ENCODE results near the gene FRMPD4.
"Not testable (repeated sequence)": the region's sequence is repeated elsewhere in the genome, so short reads cannot be mapped to it uniquely, and the experiment has no call there.

Gene FRMPD4

DNA sequence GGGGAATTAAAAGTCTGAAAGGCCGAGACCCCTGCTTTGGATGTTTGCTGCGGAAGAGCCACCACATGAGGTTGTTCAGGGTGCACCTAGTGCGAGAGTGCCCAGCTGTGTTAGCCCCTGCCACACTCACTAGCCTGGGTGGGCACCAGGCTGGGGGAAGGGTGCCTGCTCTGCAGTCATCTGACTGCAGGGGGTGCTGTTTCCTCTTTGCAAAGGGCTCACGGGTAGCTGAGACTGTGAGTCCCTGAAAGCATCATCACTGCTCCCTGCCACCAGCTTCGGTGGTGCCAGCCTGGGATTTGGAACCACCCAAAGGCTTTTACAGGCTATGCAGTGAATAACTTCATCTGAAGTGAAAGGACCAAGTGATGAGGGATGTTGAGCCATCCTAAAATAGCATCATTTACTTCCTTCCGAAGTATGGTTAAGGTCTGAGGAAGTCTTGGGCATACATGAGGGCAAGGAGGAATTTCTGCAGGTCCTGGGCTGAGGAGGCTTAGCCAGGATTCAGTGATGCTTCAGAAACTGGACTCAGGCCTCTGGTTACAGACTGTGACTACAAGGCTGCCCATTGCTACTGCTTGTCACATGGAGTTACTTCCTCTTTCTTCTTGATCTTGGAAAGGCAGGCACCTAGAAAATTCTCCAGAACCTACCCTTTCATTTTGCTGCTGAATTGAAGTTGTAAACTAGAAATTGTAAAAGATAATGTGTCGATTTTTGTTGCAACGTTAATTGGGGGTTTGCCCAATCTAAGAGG is 359.7 kb downstream of the FRMPD4 start:
- H3K9ac ChIP-seq, result no peak overlapping the region
- no peaks in the 10 kb centered on the region for H3K9me3 ChIP-seq (ENCODE audit: control insufficient read depth, low read length)
- H3K27me3 ChIP-seq (ENCODE audit: control insufficient read depth, insufficient read depth, low read length), result no peaks in the 10 kb centered on the region
- no peaks in the 10 kb centered on the region for H3K36me3 ChIP-seq (ENCODE audit: control insufficient read depth, insufficient read depth, low read length)
- TF ChIP-seq CTCF (IDR thresholded peaks at IDR 0.05), result no peak
- H3K4me1 ChIP-seq, result no peaks in the 10 kb centered on the region
- no peaks in the 10 kb centered on the region for H3K79me2 ChIP-seq
- H2AFZ ChIP-seq, result no peak overlapping the region
- no peak overlapping the region for H3K27ac ChIP-seq
- H3K4me3 ChIP-seq (ENCODE audit: low read depth, low read length), result no peak overlapping the region
- no peak overlapping the region for H3K4me2 ChIP-seq (ENCODE audit: low read length)

DNA sequence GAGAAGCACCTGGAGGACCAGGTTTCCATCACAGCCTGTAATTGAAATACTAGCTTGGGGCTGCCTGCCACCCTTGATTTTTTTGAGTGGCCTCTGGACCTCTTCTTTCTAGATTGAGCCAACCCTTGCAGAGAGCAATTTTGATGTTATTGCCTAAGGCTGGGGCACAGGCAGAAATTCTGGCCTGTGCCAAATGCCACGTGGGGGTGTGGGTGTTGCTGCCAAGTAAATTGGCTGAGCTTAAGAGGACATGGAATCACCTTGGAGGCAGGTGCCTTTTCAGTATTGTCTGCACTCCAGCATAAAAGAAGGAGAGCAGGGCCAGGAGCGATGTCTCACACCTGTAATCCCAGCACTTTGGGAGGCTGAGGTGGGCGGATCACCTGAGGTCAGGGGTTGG is 366.9 kb downstream of the FRMPD4 start:
- no peak overlapping the region for H3K4me3 ChIP-seq (ENCODE audit: low read depth, low read length)
- no peak overlapping the region for H3K4me2 ChIP-seq (ENCODE audit: low read length)
- no peaks in the 10 kb centered on the region for H3K79me2 ChIP-seq
- no peaks in the 10 kb centered on the region for H3K4me1 ChIP-seq
- H3K9ac ChIP-seq, result no peak overlapping the region
- no peaks in the 10 kb centered on the region for H3K36me3 ChIP-seq (ENCODE audit: control insufficient read depth, insufficient read depth, low read length)
- no peak for TF ChIP-seq CTCF (IDR thresholded peaks at IDR 0.05)
- no peaks in the 10 kb centered on the region for H3K9me3 ChIP-seq (ENCODE audit: control insufficient read depth, low read length)
- no peaks in the 10 kb centered on the region for H3K27me3 ChIP-seq (ENCODE audit: control insufficient read depth, insufficient read depth, low read length)
- no peak overlapping the region for H2AFZ ChIP-seq
- H3K27ac ChIP-seq, result no peak overlapping the region

DNA sequence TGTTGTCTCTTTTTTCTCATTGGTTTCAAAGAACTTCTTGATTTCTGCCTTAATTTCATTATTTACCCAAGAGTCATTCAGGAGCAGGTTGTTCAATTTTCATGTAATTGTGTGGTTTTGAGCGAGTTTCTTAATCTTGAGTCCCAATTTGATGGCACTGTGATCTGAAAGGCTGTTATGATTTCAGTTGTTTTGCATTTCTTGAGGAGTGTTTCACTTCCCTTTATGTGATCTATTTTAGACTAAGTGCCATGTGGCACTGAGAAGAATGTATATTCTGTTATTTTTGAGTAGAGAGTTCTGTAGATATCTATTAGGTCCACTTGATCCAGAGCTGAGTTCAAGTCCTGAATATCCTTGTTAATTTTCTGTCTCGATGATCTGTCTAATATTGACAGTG is 377.1 kb downstream of the FRMPD4 start:
- H3K27me3 ChIP-seq (ENCODE audit: control insufficient read depth, insufficient read depth, low read length); H3K4me3 ChIP-seq (ENCODE audit: low read depth, low read length); H3K79me2 ChIP-seq; H2AFZ ChIP-seq; H3K4me2 ChIP-seq (ENCODE audit: low read length); H3K9ac ChIP-seq; H3K9me3 ChIP-seq (ENCODE audit: control insufficient read depth, low read length); H3K27ac ChIP-seq; H3K4me1 ChIP-seq; H3K36me3 ChIP-seq (ENCODE audit: control insufficient read depth, insufficient read depth, low read length): not testable (repeated sequence)

GRCh38 chrX:12526306-12526705 is 388.0 kb downstream of the FRMPD4 start:
- no peaks in the 10 kb centered on the region for H3K79me2 ChIP-seq
- no peak for TF ChIP-seq CTCF (IDR thresholded peaks at IDR 0.05)
- no peak overlapping the region for H3K27ac ChIP-seq
- H3K9me3 ChIP-seq (ENCODE audit: control insufficient read depth, low read length), result no peaks in the 10 kb centered on the region
- H3K4me1 ChIP-seq, result no peaks in the 10 kb centered on the region
- no peak overlapping the region for H3K4me3 ChIP-seq (ENCODE audit: low read depth, low read length)
- no peaks in the 10 kb centered on the region for H3K27me3 ChIP-seq (ENCODE audit: control insufficient read depth, insufficient read depth, low read length)
- no peaks in the 10 kb centered on the region for H3K36me3 ChIP-seq (ENCODE audit: control insufficient read depth, insufficient read depth, low read length)
- no peak overlapping the region for H3K9ac ChIP-seq
- H3K4me2 ChIP-seq (ENCODE audit: low read length), result no peak overlapping the region
- H2AFZ ChIP-seq, result no peak overlapping the region

DNA sequence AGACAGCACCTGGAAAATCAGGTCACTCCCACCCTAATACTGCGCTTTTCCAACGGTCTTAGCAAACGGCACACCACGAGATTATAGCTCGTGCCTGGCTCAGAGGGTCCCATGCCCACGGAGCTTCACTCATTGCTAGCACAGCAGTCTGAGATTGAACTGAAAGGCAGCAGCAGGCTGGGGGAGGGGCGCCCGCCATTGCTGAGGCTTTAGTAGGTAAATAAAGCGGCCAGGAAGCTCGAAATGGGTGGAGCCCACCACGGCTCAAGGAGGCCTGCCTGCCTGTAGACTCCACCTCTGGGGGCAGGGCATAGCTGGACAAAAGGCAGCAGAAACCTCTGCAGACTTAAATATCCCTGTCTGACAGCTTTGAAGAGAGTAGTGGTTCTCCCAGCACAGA is 399.8 kb downstream of the FRMPD4 start:
- not testable (repeated sequence) for H3K4me3 ChIP-seq (ENCODE audit: low read depth, low read length); H3K9me3 ChIP-seq (ENCODE audit: control insufficient read depth, low read length); H3K36me3 ChIP-seq (ENCODE audit: control insufficient read depth, insufficient read depth, low read length); H3K4me2 ChIP-seq (ENCODE audit: low read length); H3K27ac ChIP-seq; H3K4me1 ChIP-seq; H3K9ac ChIP-seq; H3K79me2 ChIP-seq; H3K27me3 ChIP-seq (ENCODE audit: control insufficient read depth, insufficient read depth, low read length); H2AFZ ChIP-seq

GRCh38 chrX:12542251-12542650 is 404.0 kb downstream of the FRMPD4 start:
- not testable (repeated sequence) for H3K9me3 ChIP-seq (ENCODE audit: control insufficient read depth, low read length); H2AFZ ChIP-seq; H3K4me1 ChIP-seq; H3K36me3 ChIP-seq (ENCODE audit: control insufficient read depth, insufficient read depth, low read length); H3K27me3 ChIP-seq (ENCODE audit: control insufficient read depth, insufficient read depth, low read length); H3K79me2 ChIP-seq; H3K27ac ChIP-seq; H3K9ac ChIP-seq; H3K4me3 ChIP-seq (ENCODE audit: low read depth, low read length); H3K4me2 ChIP-seq (ENCODE audit: low read length)

Measured in parathyroid adenoma (tissue), 2 donors.